Measurements from ENCODE around the gene DNAH2.

- TF ChIP-seq MAX (IDR thresholded peaks at IDR 0.05) (no peak), RCOR1 (IDR thresholded peaks at IDR 0.05; ENCODE audit: low read depth, low read length) (no peak), HDAC2 (IDR thresholded peaks at IDR 0.05) (no peak)
These were observed 20.1 kb downstream of the DNAH2 start for GRCh38 chr17:7737601-7738000.

All from A549 (cell line).